ENCODE results near the gene EWSR1.

The EWSR1 gene

GRCh38 chr22:29315286-29316140 lies 47.4 kb downstream of the EWSR1 start, which contains the start of gene RASL10A:
Gene RASL10A (minus strand): TSS chr22:29315697. CDS start chr22:29315246, 451 bp downstream.
- in situ Hi-C loops (cut with HindIII; ENCODE audit: low sequenced_read_pairs): no loop called here

- in situ Hi-C loops (cut with HindIII; ENCODE audit: low sequenced_read_pairs): no loop called here
Measured at GRCh38 chr22:29316141-29316828, 48.2 kb downstream of the EWSR1 start.

- in situ Hi-C loops (cut with HindIII; ENCODE audit: low sequenced_read_pairs): no loop called here
Measured at GRCh38 chr22:29317827-29318454, 49.9 kb downstream of the EWSR1 start.

GRCh38 chr22:29319072-29319471 lies 51.0 kb downstream of the EWSR1 start:
- in situ Hi-C loops (cut with HindIII; ENCODE audit: low sequenced_read_pairs): no loop called here

- in situ Hi-C loops (cut with HindIII; ENCODE audit: low sequenced_read_pairs): no loop called here
Measured at GRCh38 chr22:29320546-29320945, 52.5 kb downstream of the EWSR1 start.

GRCh38 chr22:29323641-29324040 lies 55.6 kb downstream of the EWSR1 start:
- in situ Hi-C loops (cut with HindIII; ENCODE audit: low sequenced_read_pairs): no loop called here

- in situ Hi-C loops (cut with HindIII; ENCODE audit: low sequenced_read_pairs): no loop called here
Measured at GRCh38 chr22:29325356-29325755, 57.3 kb downstream of the EWSR1 start.

- in situ Hi-C loops (cut with HindIII; ENCODE audit: low sequenced_read_pairs): no loop called here
Measured at GRCh38 chr22:29325785-29326315, 57.8 kb downstream of the EWSR1 start.

GRCh38 chr22:29326481-29326880 lies 58.4 kb downstream of the EWSR1 start:
- in situ Hi-C loops (cut with HindIII; ENCODE audit: low sequenced_read_pairs): no loop called here

- in situ Hi-C loops (cut with HindIII; ENCODE audit: low sequenced_read_pairs): no loop called here
Measured at GRCh38 chr22:29327089-29327764, 59.2 kb downstream of the EWSR1 start.

- in situ Hi-C loops (cut with HindIII; ENCODE audit: low sequenced_read_pairs): no loop called here
Measured at GRCh38 chr22:29328055-29328454, 60.0 kb downstream of the EWSR1 start.

GRCh38 chr22:29328566-29329500 lies 60.8 kb downstream of the EWSR1 start:
- in situ Hi-C loops (cut with HindIII; ENCODE audit: low sequenced_read_pairs): no loop called here

GRCh38 chr22:29329581-29329980 lies 61.5 kb downstream of the EWSR1 start:
- in situ Hi-C loops (cut with HindIII; ENCODE audit: low sequenced_read_pairs): no loop called here

GRCh38 chr22:29330291-29330690 lies 62.2 kb downstream of the EWSR1 start:
- in situ Hi-C loops (cut with HindIII; ENCODE audit: low sequenced_read_pairs): no loop called here

- in situ Hi-C loops (cut with HindIII; ENCODE audit: low sequenced_read_pairs): no loop called here
Measured at GRCh38 chr22:29330753-29331152, 62.7 kb downstream of the EWSR1 start.

- in situ Hi-C loops (cut with HindIII; ENCODE audit: low sequenced_read_pairs): no loop called here
Measured at GRCh38 chr22:29331213-29331612, 63.1 kb downstream of the EWSR1 start.

- in situ Hi-C loops (cut with HindIII; ENCODE audit: low sequenced_read_pairs): no loop called here
Measured at GRCh38 chr22:29331658-29332300, 63.7 kb downstream of the EWSR1 start.

- in situ Hi-C loops (cut with HindIII; ENCODE audit: low sequenced_read_pairs): no loop called here
Measured at GRCh38 chr22:29332886-29333496, 64.9 kb downstream of the EWSR1 start.

- in situ Hi-C loops (cut with HindIII; ENCODE audit: low sequenced_read_pairs): no loop called here
Measured at GRCh38 chr22:29334148-29334547, 66.1 kb downstream of the EWSR1 start.

Data from endothelial cell of hepatic sinusoid (primary cell).